Lung (tissue), 12 donors: ENCODE data around the gene GUCY1A2. TPM values are rescaled to one million over a fixed set of nuclear protein-coding genes. Genes with fewer than 3 reads are reported as not detected.

Experiments
- ATAC-seq: fragments of 200-7000 bp; cut with Tn5 transposase; one replicate; pipeline ENCODE4 v1.9.1; 2020; ENCODE audit warnings: moderate number of reproducible peaks; ENCODE audit not compliant: insufficient read depth, low FRiP score
- DNase-seq, 3 donors: peaks; one replicate each; pipeline ENCODE4 v3.0.0-alpha.2; 2013 to 2017
- H3K27ac ChIP-seq, 2 donors: one replicate each; pipeline ENCODE4 v1.5.1; 2013; ENCODE audit warnings: mild to moderate bottlenecking in 2 of 2, moderate library complexity in 2 of 2, control low read depth in 1 of 2, inconsistent platforms in 1 of 2, low read depth in 1 of 2, low read length in 1 of 2
- H3K27me3 ChIP-seq, 3 donors: one replicate each; pipeline ENCODE4 v1.5.1; 2013; ENCODE audit warnings: low read length in 2 of 3; ENCODE audit not compliant: control insufficient read depth in 3 of 3, insufficient read depth in 3 of 3
- H3K36me3 ChIP-seq, 4 donors: one replicate each; pipeline ENCODE4 v1.5.1; 2013; ENCODE audit warnings: low read length in 4 of 4, mild to moderate bottlenecking in 1 of 4, moderate library complexity in 1 of 4; ENCODE audit not compliant: control insufficient read depth in 4 of 4, insufficient read depth in 4 of 4
- H3K4me1 ChIP-seq, 5 donors: one replicate each; pipeline ENCODE4 v1.5.1; 2013; ENCODE audit warnings: low read length in 5 of 5, mild to moderate bottlenecking in 2 of 5, moderate library complexity in 1 of 5; ENCODE audit not compliant: control insufficient read depth in 5 of 5, insufficient read depth in 5 of 5
- H3K4me3 ChIP-seq: one replicate; pipeline ENCODE4 v1.5.1; 2013; ENCODE audit warnings: mild to moderate bottlenecking, control low read depth, moderate library complexity
- H3K9ac ChIP-seq, 2 donors: one replicate each; pipeline ENCODE4 v1.5.1; 2013; ENCODE audit warnings: low read length in 2 of 2, control low read depth in 1 of 2; ENCODE audit not compliant: insufficient read depth in 1 of 2
- H3K9me3 ChIP-seq, 4 donors: one replicate each; pipeline ENCODE4 v1.5.1; 2013; ENCODE audit warnings: low read length in 3 of 4, mild to moderate bottlenecking in 1 of 4, moderate library complexity in 1 of 4; ENCODE audit not compliant: control insufficient read depth in 4 of 4, insufficient read depth in 3 of 4
- WGBS, 2 donors: extraction: QIAGEN DNeasy Blood & Tissue Kit; methylation state at CpG; one replicate each; pipeline ENCODE4 v1.1.7; 2013; 5-methylcytosine and 5-hydroxymethylcytosine counted together
- polyA plus RNA-seq, 2 donors: library from polyadenylated mRNA; stranded (reverse); fragments of 200-250 nt; gene quantifications; one replicate each; pipeline ENCODE4 v1.2.1, GENCODE V29; 2013
- total RNA-seq, 2 donors: library from RNA; depleted of rRNA in 1 of 2; stranded (reverse); fragments of >200 nt in 1 of 2; gene quantifications; one replicate each; pipeline ENCODE4 v1.2.1, GENCODE V29; 2014 to 2021
- TF ChIP-seq, protein P1 (sequence below): IDR thresholded peaks from 2 replicates; pipeline ENCODE4 v1.5.1; 2012; ENCODE audit warnings: mild to moderate bottlenecking; ENCODE audit errors: control extremely low read depth, extremely low read depth
- donor health status: control.
- donor health status: control.
- donor health status: Bipolar disorder and iron deficiency.
- donor health status: healthy.
- donor health status: DM: yes; HTN: yes; CAD: no.

GUCY1A2 gene
- total and polyA plus RNA-seq, 4 donors: 1.3 to 55.2 (median 5.7) TPM

DNA sequence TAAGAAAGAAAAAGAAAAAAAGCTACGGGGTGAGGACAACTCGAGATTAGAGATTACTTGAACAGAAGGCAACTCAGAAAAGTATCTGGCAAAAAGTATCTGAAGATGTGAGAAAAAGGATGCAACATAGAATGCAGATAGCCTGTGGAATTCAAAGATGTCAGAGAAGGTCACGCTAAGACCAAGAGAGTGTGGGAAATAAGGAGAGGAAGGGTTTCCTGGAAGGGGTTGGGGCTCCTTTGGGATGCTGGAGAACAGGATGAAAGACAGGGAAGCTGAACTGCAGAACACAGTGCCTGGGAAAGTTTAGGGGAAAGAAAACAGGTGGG is 1.2 kb downstream of the GUCY1A2 start:
- Histone ChIP-seq H3K9me3 (peaks cover 0 to 2% (median 0%) of the 10 kb centered on the region in 4 donors), H3K4me1 (peaks cover 0 to 55% (median 6%) of the 10 kb centered on the region in 5 donors), H3K27me3 (no peaks in the 10 kb centered on the region), H3K9ac (peak overlapping the region; percentile 59 to 89), H3K36me3 (no peaks in the 10 kb centered on the region), H3K4me3 (no peak overlapping the region), H3K27ac (peak overlapping the region in 1 of 2 donors; percentile 58)
- ATAC-seq (no peak), DNase-seq (no peak)
- 45 to 47% methylated on average over 3 of the region's 3 CpGs for WGBS, 2 donors
- TF ChIP-seq, protein P1, sequence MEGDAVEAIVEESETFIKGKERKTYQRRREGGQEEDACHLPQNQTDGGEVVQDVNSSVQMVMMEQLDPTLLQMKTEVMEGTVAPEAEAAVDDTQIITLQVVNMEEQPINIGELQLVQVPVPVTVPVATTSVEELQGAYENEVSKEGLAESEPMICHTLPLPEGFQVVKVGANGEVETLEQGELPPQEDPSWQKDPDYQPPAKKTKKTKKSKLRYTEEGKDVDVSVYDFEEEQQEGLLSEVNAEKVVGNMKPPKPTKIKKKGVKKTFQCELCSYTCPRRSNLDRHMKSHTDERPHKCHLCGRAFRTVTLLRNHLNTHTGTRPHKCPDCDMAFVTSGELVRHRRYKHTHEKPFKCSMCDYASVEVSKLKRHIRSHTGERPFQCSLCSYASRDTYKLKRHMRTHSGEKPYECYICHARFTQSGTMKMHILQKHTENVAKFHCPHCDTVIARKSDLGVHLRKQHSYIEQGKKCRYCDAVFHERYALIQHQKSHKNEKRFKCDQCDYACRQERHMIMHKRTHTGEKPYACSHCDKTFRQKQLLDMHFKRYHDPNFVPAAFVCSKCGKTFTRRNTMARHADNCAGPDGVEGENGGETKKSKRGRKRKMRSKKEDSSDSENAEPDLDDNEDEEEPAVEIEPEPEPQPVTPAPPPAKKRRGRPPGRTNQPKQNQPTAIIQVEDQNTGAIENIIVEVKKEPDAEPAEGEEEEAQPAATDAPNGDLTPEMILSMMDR: no peak

DNA sequence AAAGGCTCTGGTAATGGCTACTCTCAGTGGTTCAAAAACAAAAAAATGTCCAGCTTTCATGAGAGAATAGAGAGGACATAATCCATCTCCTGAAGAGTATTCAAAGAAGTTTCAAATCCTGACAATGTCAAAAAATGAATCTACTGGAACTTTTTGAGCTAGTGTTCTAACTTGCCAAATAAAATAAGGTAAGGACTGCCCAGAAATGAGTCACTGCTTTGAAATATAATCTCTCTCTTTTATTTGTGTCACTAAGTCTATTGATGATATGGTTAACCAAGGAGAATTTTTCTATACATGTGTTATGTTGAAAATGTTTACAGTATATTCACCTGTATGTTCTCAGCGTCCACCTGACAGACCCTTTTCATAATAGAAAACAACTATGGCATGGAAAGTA is 3.4 kb downstream of the GUCY1A2 start:
- 74 to 84% methylated on average over 1 of the region's 1 CpG for WGBS, 2 donors

DNA sequence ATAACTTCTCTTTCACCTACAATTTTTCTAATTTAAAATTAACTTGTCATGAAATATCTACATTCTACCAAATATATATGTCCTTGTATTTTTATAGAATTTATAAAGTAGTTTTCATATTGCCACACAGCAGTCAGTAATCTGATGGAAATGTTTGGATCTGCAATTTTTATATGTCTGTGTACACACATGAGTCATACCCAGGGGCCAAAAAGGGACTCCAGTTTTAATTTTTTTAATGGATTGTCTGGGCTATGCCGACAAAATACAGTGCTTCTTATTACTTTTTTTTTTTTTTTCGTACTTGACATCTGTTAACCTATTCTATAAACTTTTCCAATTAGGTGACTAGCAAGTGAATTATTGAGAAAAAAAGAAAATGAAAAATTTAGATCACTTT is 6.3 kb downstream of the GUCY1A2 start:
- Histone ChIP-seq H3K27me3 (no peaks in the 10 kb centered on the region), H3K27ac (no peak overlapping the region), H3K4me3 (no peak overlapping the region), H3K36me3 (peaks cover 0 to 5% (median 2%) of the 10 kb centered on the region in 4 donors), H3K9ac (no peak overlapping the region), H3K9me3 (no peaks in the 10 kb centered on the region), H3K4me1 (peaks cover 0 to 28% (median 3%) of the 10 kb centered on the region in 5 donors)
- 68 to 84% methylated on average over 2 of the region's 2 CpGs for WGBS, 2 donors
- TF ChIP-seq, protein P1: no peak
- DNase-seq (no peak), ATAC-seq (no peak)

More for the DNA sequence above, 3.4 kb downstream of the GUCY1A2 start:
- no peak for ATAC-seq
- Histone ChIP-seq H3K27me3 (no peaks in the 10 kb centered on the region), H3K4me3 (no peak overlapping the region), H3K9me3 (peaks cover 0 to 2% (median 0%) of the 10 kb centered on the region in 4 donors), H3K4me1 (peaks cover 0 to 39% (median 6%) of the 10 kb centered on the region in 5 donors), H3K27ac (no peak overlapping the region), H3K36me3 (no peaks in the 10 kb centered on the region), H3K9ac (no peak overlapping the region)
- DNase-seq: no peak
- TF ChIP-seq, protein P1: no peak

DNA sequence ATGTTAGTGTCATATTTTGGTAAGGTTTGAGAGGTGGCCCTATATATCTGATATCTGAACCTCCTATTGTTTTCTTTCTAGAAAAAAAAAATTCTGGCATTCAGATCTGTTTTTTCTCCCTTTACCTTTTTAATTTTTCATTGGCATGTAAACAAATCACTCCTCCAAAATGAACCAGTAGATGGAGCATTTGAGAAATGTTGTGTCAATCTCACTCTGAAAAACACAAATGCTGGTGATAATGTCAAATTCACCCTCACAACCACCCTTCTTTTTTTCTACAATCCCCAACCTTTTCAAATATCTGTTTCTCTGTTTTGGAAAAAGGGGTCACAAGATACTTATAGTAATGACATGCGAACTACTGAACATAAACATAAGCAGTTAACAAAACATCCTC is 9.1 kb downstream of the GUCY1A2 start:
- Histone ChIP-seq H3K36me3 (peaks cover 0 to 5% (median 2%) of the 10 kb centered on the region in 4 donors), H3K4me3 (no peak overlapping the region), H3K9me3 (no peaks in the 10 kb centered on the region), H3K27me3 (no peaks in the 10 kb centered on the region), H3K4me1 (peaks cover 0 to 12% (median 0%) of the 10 kb centered on the region in 5 donors), H3K9ac (no peak overlapping the region), H3K27ac (no peak overlapping the region)
- TF ChIP-seq, protein P1: no peak
- WGBS, 2 donors: 82 to 93% methylated on average over 1 of the region's 1 CpG
- DNase-seq (no peak), ATAC-seq (no peak)
